ENCODE results near the gene SP7.

GRCh38 chr12:53330671-53331070 is 5.5 kb downstream of the SP7 start:
- TF ChIP-seq POLR2AphosphoS5 (IDR thresholded peaks at IDR 0.05; ENCODE audit: borderline replicate concordance, low read depth, low read length) (no peak), EZH2 (IDR thresholded peaks at IDR 0.05) (no peak), FOXP2 (optimal IDR thresholded peaks at IDR 0.05; ENCODE audit: control extremely low read depth, extremely low read length, insufficient read depth) (no peak)

Measured in SK-N-MC (cell line).